Body of pancreas (tissue), 4 donors: ENCODE data around the gene OTUD7B. TPM values are rescaled to one million over a fixed set of nuclear protein-coding genes. Genes with fewer than 3 reads are reported as not detected.
"Not testable (repeated sequence)": the region's sequence is repeated elsewhere in the genome, so short reads cannot be mapped to it uniquely, and the experiment has no call there.

ENCODE experiments used
- ATAC-seq: fragments of 150-250 bp; one replicate; pipeline ENCODE4 v1.9.1; 2016
- DNase-seq, 4 donors: peaks; one replicate each; pipeline ENCODE4 v3.0.0-alpha.2; 2019
- H3K27ac ChIP-seq, 4 donors: fragments of 200-600 bp; sonication (generic); 1 replicate in 3 of 4; 2 replicates in 1 of 4; pipeline versions ENCODE4 v1.5.1 to v1.6.1; 2016 to 2019; ENCODE audit warnings: mild to moderate bottlenecking in 1 of 4, mixed read lengths in 1 of 4, moderate library complexity in 1 of 4
- H3K27me3 ChIP-seq, 2 donors: fragments of 200-600 bp; sonication (generic); one replicate each; pipeline ENCODE4 v1.6.0; 2016; ENCODE audit warnings: mild to moderate bottlenecking in 1 of 2
- H3K36me3 ChIP-seq, 2 donors: fragments of 200-600 bp; sonication (generic); replicated peaks in 1 of 2; 2 replicates each; pipeline ENCODE4 v1.5.1; 2016; ENCODE audit warnings: low read depth in 2 of 2; ENCODE audit not compliant: insufficient read depth in 1 of 2
- H3K4me1 ChIP-seq: fragments of 200-600 bp; sonication (generic); one replicate; pipeline ENCODE4 v1.6.0; 2016
- H3K4me3 ChIP-seq, 2 donors: fragments of 200-600 bp; sonication (generic); 1 replicate in 1 of 2; 2 replicates in 1 of 2; pipeline ENCODE4 v1.5.1; 2016 to 2019
- H3K9me3 ChIP-seq, 3 donors: fragments of 200-600 bp; sonication (generic); 1 replicate in 2 of 3; 2 replicates in 1 of 3; pipeline ENCODE4 v1.5.1; 2016
- CTCF ChIP-seq, 7 experiments: fragments of 450-650 bp in 4 of 7; fragments of 200-600 bp in 3 of 7; sonication (generic) in 3 of 7; IDR thresholded peaks; one replicate each; pipeline ENCODE4 v1.5.1; 2016 to 2019; ENCODE audit warnings: antibody characterized with exemption in 7 of 7
- POLR2A ChIP-seq, 3 donors: fragments of 450-650 bp; IDR thresholded peaks; one replicate each; pipeline ENCODE4 v1.6.1; 2016; ENCODE audit warnings: antibody characterized with exemption in 3 of 3, mild to moderate bottlenecking in 2 of 3
- WGBS, 2 donors: methylation state at CpG; one replicate each; pipeline ENCODE4 v1.1.5; 2017; 5-methylcytosine and 5-hydroxymethylcytosine counted together
- intact Hi-C: fragments of 100-400 bp; cut with DNase I; formaldehyde crosslinking; loops from one replicate; pipeline ENCODE4 v1.15.1; 2023
- total RNA-seq, 2 donors: library from RNA; depleted of rRNA; stranded (reverse); fragments of >200 nt; gene quantifications; one replicate each; pipeline ENCODE4 v1.1.0, GENCODE V29; 2016

OTUD7B gene
- total RNA-seq, result 10 to 100 TPM in 1 of 2 donors, 1 to 10 TPM in 1; 8.6 to 13.2 TPM

DNA sequence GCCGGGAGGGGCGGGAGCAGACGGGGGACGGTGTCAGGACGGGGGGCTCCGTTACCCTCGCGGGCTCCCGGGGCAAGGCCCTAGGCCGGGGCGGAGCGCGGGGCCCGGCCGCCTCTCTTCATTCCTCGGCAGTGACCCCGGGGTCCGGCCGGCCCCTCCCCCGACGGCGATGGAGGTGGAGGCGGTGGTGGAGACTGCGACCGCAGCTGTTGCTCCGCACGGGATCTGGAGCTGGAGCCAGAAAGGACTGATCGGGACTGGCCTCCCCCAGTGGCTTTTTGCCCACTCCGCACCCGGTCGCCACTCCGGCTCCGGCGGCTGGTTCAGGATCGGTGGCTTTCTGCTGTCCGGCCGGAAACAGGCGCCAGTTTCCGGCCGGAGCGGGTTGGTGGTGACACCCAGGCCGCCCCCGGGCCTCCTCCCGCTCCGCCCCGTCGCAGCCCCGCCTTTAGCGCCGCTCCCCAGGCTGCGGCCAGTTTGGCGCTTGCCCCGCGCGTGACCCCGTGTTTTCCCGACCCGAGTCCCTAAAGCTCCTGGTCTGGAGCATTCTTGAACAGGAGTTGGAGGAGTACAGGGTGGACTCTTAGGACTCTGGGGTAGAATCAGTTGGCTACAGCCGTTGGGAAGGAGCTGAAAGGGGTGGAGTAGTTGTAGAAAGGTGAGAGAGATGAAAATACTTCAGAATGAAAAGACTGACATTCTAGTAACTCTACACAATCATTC lies at the start of gene OTUD7B:
Gene OTUD7B (minus strand): TSS at position 334 of the 723 bp plus-strand sequence. CDS start 33,216 bp downstream, outside the sequence.
- Histone ChIP-seq H3K27ac (peak within 1 kb of the TSS; percentile 89 to 95 (median 92)), H3K4me3 (peak within 1 kb of the TSS; percentile 58 to 77), H3K4me1 (peaks cover 40% of the 10 kb centered on the region), H3K9me3 (no peaks in the 10 kb centered on the region), H3K27me3 (no peaks in the 10 kb centered on the region), H3K36me3 (no peaks in the 10 kb centered on the region)
- TF ChIP-seq CTCF (IDR thresholded peaks at IDR 0.05) (peak in 3 of 7 experiments; percentile 15 to 26 (median 18)), POLR2A (IDR thresholded peaks at IDR 0.05) (peak; percentile 64 to 81 (median 78))
- ATAC-seq (peak; percentile 96), DNase-seq (peak; percentile 88 to 92 (median 88))
- WGBS, 2 donors, result 0 to 1% methylated on average over 44 to 59 of the region's 59 CpGs
- intact Hi-C loops, result no loop called here

- no peak for ATAC-seq
- intact Hi-C loops, result no loop called here
- no peak overlapping the region for H3K4me3 ChIP-seq
- no peaks in the 10 kb centered on the region for H3K36me3 ChIP-seq
- no peak for TF ChIP-seq CTCF (IDR thresholded peaks at IDR 0.05)
- TF ChIP-seq POLR2A (IDR thresholded peaks at IDR 0.05), result no peak
- H3K27me3 ChIP-seq, result no peaks in the 10 kb centered on the region
- H3K9me3 ChIP-seq, result no peaks in the 10 kb centered on the region
- H3K27ac ChIP-seq, result no peak overlapping the region
- no peaks in the 10 kb centered on the region for H3K4me1 ChIP-seq
- WGBS, 2 donors, result 65 to 70% methylated on average over 4 of the region's 4 CpGs
- DNase-seq, result no peak
Measured at GRCh38 chr1:150060260-150060659, 49.7 kb upstream of the OTUD7B start.

- H3K9me3 ChIP-seq, result no peaks in the 10 kb centered on the region
- H3K27ac ChIP-seq, result no peak overlapping the region
- TF ChIP-seq POLR2A (IDR thresholded peaks at IDR 0.05), result no peak
- WGBS, 2 donors, result 32 to 47% methylated on average over 1 of the region's 1 CpG
- H3K36me3 ChIP-seq, result no peaks in the 10 kb centered on the region
- DNase-seq (no peak), ATAC-seq (no peak)
- intact Hi-C loops, result no loop called here
- H3K4me3 ChIP-seq, result no peak overlapping the region
- no peaks in the 10 kb centered on the region for H3K27me3 ChIP-seq
- no peaks in the 10 kb centered on the region for H3K4me1 ChIP-seq
Measured at GRCh38 chr1:150056407-150056806, 45.9 kb upstream of the OTUD7B start.

GRCh38 chr1:150055507-150055906 lies 45.0 kb upstream of the OTUD7B start:
- H3K36me3 ChIP-seq, intact Hi-C loops, H3K27me3 ChIP-seq, DNase-seq, H3K27ac ChIP-seq, H3K9me3 ChIP-seq, H3K4me3 ChIP-seq, H3K4me1 ChIP-seq, ATAC-seq: not testable (repeated sequence)
- 92 to 93% methylated on average over 4 of the region's 4 CpGs for WGBS, 2 donors

- H3K9me3 ChIP-seq, result no peaks in the 10 kb centered on the region
- no peaks in the 10 kb centered on the region for H3K36me3 ChIP-seq
- TF ChIP-seq POLR2A (IDR thresholded peaks at IDR 0.05) (no peak), CTCF (IDR thresholded peaks at IDR 0.05) (no peak)
- intact Hi-C loops, result loop anchor here (5.0 kb wide), 1 partner anchor 92 kb away; no protein-coding TSS in a partner anchor
- no peaks in the 10 kb centered on the region for H3K4me1 ChIP-seq
- no peak for DNase-seq
- WGBS, 2 donors, result 64 to 66% methylated on average over 3 of the region's 3 CpGs
- no peaks in the 10 kb centered on the region for H3K27me3 ChIP-seq
- H3K4me3 ChIP-seq, result no peak overlapping the region
- no peak for ATAC-seq
- H3K27ac ChIP-seq, result no peak overlapping the region
Measured at GRCh38 chr1:150053926-150054325, 43.4 kb upstream of the OTUD7B start.

DNA sequence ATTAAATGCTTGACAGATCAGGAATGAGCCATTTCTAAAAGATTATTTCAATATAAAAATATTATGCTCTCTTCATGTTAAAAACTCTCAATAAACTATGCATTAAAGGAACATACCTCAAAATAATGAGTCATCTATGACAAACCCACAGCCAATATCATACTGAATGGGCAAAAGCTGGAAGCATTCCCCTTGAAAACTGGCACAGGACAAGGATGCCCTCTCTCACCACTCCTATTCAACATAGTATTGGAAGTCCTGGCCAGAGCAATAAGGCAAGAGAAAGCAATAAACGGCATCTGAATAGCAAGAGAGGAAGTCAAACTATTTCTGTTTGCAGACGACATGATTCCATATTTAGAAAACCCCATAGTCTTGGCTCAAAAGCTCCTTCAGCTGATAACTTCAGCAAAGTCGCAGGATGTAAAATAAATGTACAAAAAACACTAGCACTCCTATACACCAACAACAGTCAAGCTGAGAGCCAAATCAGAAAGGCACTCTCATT lies 41.4 kb upstream of the OTUD7B start:
- not testable (repeated sequence) for H3K4me1 ChIP-seq, DNase-seq, ATAC-seq, H3K9me3 ChIP-seq, H3K36me3 ChIP-seq, H3K27ac ChIP-seq, H3K27me3 ChIP-seq, H3K4me3 ChIP-seq
- 44 to 46% methylated on average over 3 of the region's 3 CpGs for WGBS, 2 donors
- intact Hi-C loops, result loop anchor here (5.0 kb wide), 1 partner anchor 90 kb away; no protein-coding TSS in a partner anchor
